Gastroesophageal sphincter (tissue), 3 donors: ENCODE data around the gene ATXN2.

Experiments
- EP300 ChIP-seq: sonication (generic); formaldehyde crosslinking; IDR thresholded peaks from one replicate; pipeline ENCODE4 v1.6.1; 2017; ENCODE audit warnings: antibody characterized with exemption, mild to moderate bottlenecking
- POLR2A ChIP-seq, 2 donors: fragments of 450-650 bp; IDR thresholded peaks; one replicate each; pipeline ENCODE4 v1.6.1; 2017; ENCODE audit warnings: antibody characterized with exemption in 2 of 2, mild to moderate bottlenecking in 2 of 2, moderate library complexity in 1 of 2
- POLR2AphosphoS5 ChIP-seq: sonication (generic); formaldehyde crosslinking; IDR thresholded peaks from one replicate; pipeline ENCODE4 v1.6.1; 2017; ENCODE audit warnings: antibody characterized with exemption
- TF ChIP-seq, protein P1 (sequence below), 4 experiments: fragments of 200-600 bp in 2 of 4; fragments of 450-650 bp in 2 of 4; sonication (generic) in 1 of 4; IDR thresholded peaks; one replicate each; pipeline ENCODE4 v1.5.1; 2017 to 2019; ENCODE audit warnings: antibody characterized with exemption in 4 of 4, mild to moderate bottlenecking in 2 of 4, moderate library complexity in 2 of 4

DNA sequence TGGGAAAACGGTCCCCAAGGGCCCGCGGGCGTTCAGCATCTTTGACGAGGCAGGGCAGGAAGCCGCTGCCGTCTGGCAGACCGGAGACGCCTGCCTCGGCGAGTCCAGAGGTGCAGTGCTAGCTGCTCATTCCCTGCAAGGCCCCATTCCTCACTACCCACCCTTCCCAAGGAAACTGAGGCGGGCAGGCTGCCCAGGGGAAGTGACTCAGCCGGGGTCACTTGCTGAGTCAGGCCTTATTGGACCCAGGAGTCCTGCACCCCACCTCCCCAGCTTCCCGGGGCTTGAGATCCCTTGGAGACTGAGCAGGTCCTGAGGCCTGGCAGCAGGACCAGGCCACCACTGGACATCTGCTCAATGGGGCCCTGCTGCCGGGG, 189.7 kb downstream of the ATXN2 start:
- TF ChIP-seq POLR2AphosphoS5 (no peak), POLR2A (IDR thresholded peaks at IDR 0.05) (no peak), EP300 (no peak)
- TF ChIP-seq, protein P1, sequence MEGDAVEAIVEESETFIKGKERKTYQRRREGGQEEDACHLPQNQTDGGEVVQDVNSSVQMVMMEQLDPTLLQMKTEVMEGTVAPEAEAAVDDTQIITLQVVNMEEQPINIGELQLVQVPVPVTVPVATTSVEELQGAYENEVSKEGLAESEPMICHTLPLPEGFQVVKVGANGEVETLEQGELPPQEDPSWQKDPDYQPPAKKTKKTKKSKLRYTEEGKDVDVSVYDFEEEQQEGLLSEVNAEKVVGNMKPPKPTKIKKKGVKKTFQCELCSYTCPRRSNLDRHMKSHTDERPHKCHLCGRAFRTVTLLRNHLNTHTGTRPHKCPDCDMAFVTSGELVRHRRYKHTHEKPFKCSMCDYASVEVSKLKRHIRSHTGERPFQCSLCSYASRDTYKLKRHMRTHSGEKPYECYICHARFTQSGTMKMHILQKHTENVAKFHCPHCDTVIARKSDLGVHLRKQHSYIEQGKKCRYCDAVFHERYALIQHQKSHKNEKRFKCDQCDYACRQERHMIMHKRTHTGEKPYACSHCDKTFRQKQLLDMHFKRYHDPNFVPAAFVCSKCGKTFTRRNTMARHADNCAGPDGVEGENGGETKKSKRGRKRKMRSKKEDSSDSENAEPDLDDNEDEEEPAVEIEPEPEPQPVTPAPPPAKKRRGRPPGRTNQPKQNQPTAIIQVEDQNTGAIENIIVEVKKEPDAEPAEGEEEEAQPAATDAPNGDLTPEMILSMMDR (IDR thresholded peaks at IDR 0.05) = no peak
